Activated CD4-positive, alpha-beta T cell treated with anti-CD3 and anti-CD28 coated beads, Interleukin-2, amount 50 U/mL, for 24 hours (primary cell): ENCODE results near the gene C18orf63.

Experiments used
- DNase-seq, 2 donors: peaks; one replicate each; pipeline ENCODE4 v3.0.0-alpha.2; 2020; ENCODE audit warnings: low read depth in 1 of 2, low spot score in 1 of 2

The C18orf63 gene

GRCh38 chr18:74375999-74376398, 60.4 kb downstream of the C18orf63 start:
- no peak for DNase-seq

- no peak for DNase-seq
Measured at GRCh38 chr18:74376523-74376922, 60.9 kb downstream of the C18orf63 start.

GRCh38 chr18:74377776-74378175, 62.1 kb downstream of the C18orf63 start:
- DNase-seq = no peak

GRCh38 chr18:74378179-74378682, 62.6 kb downstream of the C18orf63 start:
- DNase-seq = no peak

- DNase-seq = no peak
Measured at GRCh38 chr18:74380916-74381315, 65.3 kb downstream of the C18orf63 start.

GRCh38 chr18:74381621-74382295, 66.1 kb downstream of the C18orf63 start:
- no peak for DNase-seq

GRCh38 chr18:74382481-74383017, 66.9 kb downstream of the C18orf63 start:
- DNase-seq = no peak

GRCh38 chr18:74387383-74387782, 71.7 kb downstream of the C18orf63 start:
- no peak for DNase-seq

GRCh38 chr18:74388227-74388626, 72.6 kb downstream of the C18orf63 start:
- DNase-seq = no peak

- no peak for DNase-seq
Measured at GRCh38 chr18:74389171-74389927, 73.7 kb downstream of the C18orf63 start.

GRCh38 chr18:74389991-74390390, 74.4 kb downstream of the C18orf63 start:
- no peak for DNase-seq

- no peak for DNase-seq
Measured at GRCh38 chr18:74390900-74391299, 75.3 kb downstream of the C18orf63 start.

- no peak for DNase-seq
Measured at GRCh38 chr18:74392323-74392722, 76.7 kb downstream of the C18orf63 start.

GRCh38 chr18:74395006-74395405, 79.4 kb downstream of the C18orf63 start:
- no peak for DNase-seq

- no peak for DNase-seq
Measured at GRCh38 chr18:74395648-74396154, 80.1 kb downstream of the C18orf63 start.

- no peak for DNase-seq
Measured at GRCh38 chr18:74396171-74397169, 80.8 kb downstream of the C18orf63 start.

- no peak for DNase-seq
Measured at GRCh38 chr18:74397572-74397971, 81.9 kb downstream of the C18orf63 start.

- no peak for DNase-seq
Measured at GRCh38 chr18:74399091-74399887, 83.7 kb downstream of the C18orf63 start.

GRCh38 chr18:74400813-74401212, 85.2 kb downstream of the C18orf63 start:
- no peak for DNase-seq
